ENCODE results near the gene ERVK3-1.

DNA sequence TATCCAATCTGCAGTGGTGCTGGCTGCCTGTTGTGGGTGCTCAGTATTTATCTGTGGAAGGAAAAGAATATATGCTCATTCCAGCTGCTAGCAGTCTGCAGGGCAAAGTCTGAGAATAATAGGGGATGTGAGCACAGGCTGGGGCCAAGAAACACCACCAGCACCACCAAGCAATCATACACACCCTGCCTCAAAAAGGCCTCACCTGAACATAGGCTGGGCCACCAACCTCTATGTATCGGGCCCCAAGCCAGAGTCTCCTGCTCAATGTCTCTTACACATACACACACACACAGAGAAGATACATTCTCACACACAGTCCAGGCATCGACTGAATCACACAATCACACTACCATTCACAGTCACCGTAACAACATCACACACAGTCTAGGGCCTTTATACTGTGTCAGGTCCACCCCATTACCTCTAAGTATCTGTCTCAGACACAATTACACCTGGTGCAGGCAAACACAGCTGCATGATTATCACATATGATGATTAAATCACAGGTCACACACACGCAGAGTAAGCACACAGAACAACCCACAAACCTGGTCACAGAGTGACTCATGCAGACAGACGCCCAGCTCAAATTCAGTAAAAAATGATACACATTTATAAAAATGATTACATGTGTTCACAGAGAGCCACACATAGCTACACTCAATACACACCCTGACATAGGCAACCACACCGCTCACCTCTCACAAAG lies 20.3 kb downstream of the ERVK3-1 start:
- TF ChIP-seq POLR2A (IDR thresholded peaks at IDR 0.05) (no peak), CTCF (IDR thresholded peaks at IDR 0.05) (no peak)
